ENCODE results near the gene MRPS9.

DNA sequence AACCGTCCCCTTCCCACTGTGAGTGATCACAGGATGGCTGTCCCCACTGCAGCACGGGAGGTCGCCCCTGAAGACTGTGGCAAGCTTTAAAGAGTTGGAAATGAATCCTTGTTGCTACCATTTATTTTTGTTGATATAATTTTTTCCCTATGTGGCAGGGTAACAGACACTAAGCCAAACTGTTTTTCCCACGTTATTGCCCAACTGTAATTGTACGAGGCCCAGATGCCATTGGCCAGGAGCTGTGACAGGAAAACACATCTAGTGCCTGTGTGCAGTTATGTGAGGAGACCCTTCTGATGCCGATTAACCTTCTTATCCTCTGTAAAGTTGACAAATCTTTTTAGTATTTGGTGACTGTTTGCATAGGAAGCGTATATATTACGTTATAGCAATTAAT, 44.2 kb downstream of the MRPS9 start:
- TF ChIP-seq, protein P1, sequence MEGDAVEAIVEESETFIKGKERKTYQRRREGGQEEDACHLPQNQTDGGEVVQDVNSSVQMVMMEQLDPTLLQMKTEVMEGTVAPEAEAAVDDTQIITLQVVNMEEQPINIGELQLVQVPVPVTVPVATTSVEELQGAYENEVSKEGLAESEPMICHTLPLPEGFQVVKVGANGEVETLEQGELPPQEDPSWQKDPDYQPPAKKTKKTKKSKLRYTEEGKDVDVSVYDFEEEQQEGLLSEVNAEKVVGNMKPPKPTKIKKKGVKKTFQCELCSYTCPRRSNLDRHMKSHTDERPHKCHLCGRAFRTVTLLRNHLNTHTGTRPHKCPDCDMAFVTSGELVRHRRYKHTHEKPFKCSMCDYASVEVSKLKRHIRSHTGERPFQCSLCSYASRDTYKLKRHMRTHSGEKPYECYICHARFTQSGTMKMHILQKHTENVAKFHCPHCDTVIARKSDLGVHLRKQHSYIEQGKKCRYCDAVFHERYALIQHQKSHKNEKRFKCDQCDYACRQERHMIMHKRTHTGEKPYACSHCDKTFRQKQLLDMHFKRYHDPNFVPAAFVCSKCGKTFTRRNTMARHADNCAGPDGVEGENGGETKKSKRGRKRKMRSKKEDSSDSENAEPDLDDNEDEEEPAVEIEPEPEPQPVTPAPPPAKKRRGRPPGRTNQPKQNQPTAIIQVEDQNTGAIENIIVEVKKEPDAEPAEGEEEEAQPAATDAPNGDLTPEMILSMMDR (IDR thresholded peaks at IDR 0.05 in 2 of 3, conservative IDR thresholded peaks at IDR 0.05 in 1 of 3; ENCODE audit: borderline replicate concordance in 1 of 3, insufficient read depth in 1 of 3, low read depth in 2 of 3, low read length in 2 of 3) = no peak
- TF ChIP-seq POLR2A (IDR thresholded peaks at IDR 0.05; ENCODE audit: borderline replicate concordance, extremely low read depth, insufficient read depth, insufficient read length) = no peak
- TF ChIP-seq JUND (IDR thresholded peaks at IDR 0.05) = no peak
- no peak for TF ChIP-seq EZH2 (IDR thresholded peaks at IDR 0.05)
- no peak for TF ChIP-seq POLR2AphosphoS5 (IDR thresholded peaks at IDR 0.05; ENCODE audit: low read depth, low read length)
